ENCODE results near the gene FLRT2.
A peak's percentile ranks its signal among the peaks of the same experiment; 100 is the strongest.

FLRT2 gene

GRCh38 chr14:85604714-85605113 is 74.8 kb downstream of the FLRT2 start:
- no peak for TF ChIP-seq CTCF (conservative IDR thresholded peaks at IDR 0.05; ENCODE audit: control insufficient read depth, insufficient read depth, low read depth, low read length)
- no peak for DNase-seq (ENCODE audit: low read depth)
- H3K4me3 ChIP-seq (ENCODE audit: control insufficient read depth, low read depth, low read length), result no peak overlapping the region

- DNase-seq (ENCODE audit: low read depth), result peak; percentile 96
- no peak overlapping the region for H3K4me3 ChIP-seq (ENCODE audit: control insufficient read depth, low read depth, low read length)
- no peak for TF ChIP-seq CTCF (conservative IDR thresholded peaks at IDR 0.05; ENCODE audit: control insufficient read depth, insufficient read depth, low read depth, low read length)
Measured at GRCh38 chr14:85607651-85608081, 77.7 kb downstream of the FLRT2 start.

GRCh38 chr14:85613496-85613895 is 83.6 kb downstream of the FLRT2 start:
- no peak overlapping the region for H3K4me3 ChIP-seq (ENCODE audit: control insufficient read depth, low read depth, low read length)
- TF ChIP-seq CTCF (conservative IDR thresholded peaks at IDR 0.05; ENCODE audit: control insufficient read depth, insufficient read depth, low read depth, low read length), result no peak
- DNase-seq (ENCODE audit: low read depth), result no peak

- no peak for TF ChIP-seq CTCF (conservative IDR thresholded peaks at IDR 0.05; ENCODE audit: control insufficient read depth, insufficient read depth, low read depth, low read length)
- no peak overlapping the region for H3K4me3 ChIP-seq (ENCODE audit: control insufficient read depth, low read depth, low read length)
- DNase-seq (ENCODE audit: low read depth), result no peak
Measured at GRCh38 chr14:85616386-85616885, 86.5 kb downstream of the FLRT2 start.

- no peak for TF ChIP-seq CTCF (conservative IDR thresholded peaks at IDR 0.05; ENCODE audit: control insufficient read depth, insufficient read depth, low read depth, low read length)
- no peak overlapping the region for H3K4me3 ChIP-seq (ENCODE audit: control insufficient read depth, low read depth, low read length)
- DNase-seq (ENCODE audit: low read depth), result no peak
Measured at GRCh38 chr14:85616886-85617285, 86.9 kb downstream of the FLRT2 start.

GRCh38 chr14:85617791-85618190 is 87.8 kb downstream of the FLRT2 start:
- H3K4me3 ChIP-seq (ENCODE audit: control insufficient read depth, low read depth, low read length), result no peak overlapping the region
- no peak for DNase-seq (ENCODE audit: low read depth)
- TF ChIP-seq CTCF (conservative IDR thresholded peaks at IDR 0.05; ENCODE audit: control insufficient read depth, insufficient read depth, low read depth, low read length), result no peak

GRCh38 chr14:85618390-85618789 is 88.4 kb downstream of the FLRT2 start:
- no peak for TF ChIP-seq CTCF (conservative IDR thresholded peaks at IDR 0.05; ENCODE audit: control insufficient read depth, insufficient read depth, low read depth, low read length)
- no peak overlapping the region for H3K4me3 ChIP-seq (ENCODE audit: control insufficient read depth, low read depth, low read length)
- DNase-seq (ENCODE audit: low read depth), result no peak
